LNCAP (cell line): ENCODE data around the gene GRB10.

Experiments used
- CTCF ChIP-seq: fragments of 450-650 bp; IDR thresholded peaks from 2 replicates; pipeline ENCODE4 v1.5.1; 2017; ENCODE audit warnings: mild to moderate bottlenecking

The GRB10 gene

GRCh38 chr7:50645186-50645585 lies 137.5 kb downstream of the GRB10 start:
- TF ChIP-seq CTCF = no peak

GRCh38 chr7:50644586-50644985 lies 138.1 kb downstream of the GRB10 start:
- no peak for TF ChIP-seq CTCF

- no peak for TF ChIP-seq CTCF
These were observed 138.6 kb downstream of the GRB10 start for GRCh38 chr7:50644114-50644513.

GRCh38 chr7:50641442-50642405 lies 141.0 kb downstream of the GRB10 start:
- TF ChIP-seq CTCF = no peak

- no peak for TF ChIP-seq CTCF
These were observed 141.9 kb downstream of the GRB10 start for GRCh38 chr7:50640779-50641178.

- TF ChIP-seq CTCF = no peak
These were observed 142.4 kb downstream of the GRB10 start for GRCh38 chr7:50640256-50640655.

GRCh38 chr7:50637725-50638643 lies 144.7 kb downstream of the GRB10 start:
- TF ChIP-seq CTCF = no peak
